Stimulated activated CD4-positive, alpha-beta T cell treated with anti-CD3 and anti-CD28 coated beads, Interleukin-15, amount 100 ng/mL, for 24 hours (primary cell): ENCODE data around the gene HMCN1.
"Not testable (repeated sequence)": the region's sequence is repeated elsewhere in the genome, so short reads cannot be mapped to it uniquely, and the experiment has no call there.

Source experiments
- DNase-seq: peaks from one replicate; pipeline ENCODE4 v3.0.0-alpha.2; 2020

The HMCN1 gene

GRCh38 chr1:186165303-186165702 lies 431.1 kb downstream of the HMCN1 start:
- no peak for DNase-seq

DNA sequence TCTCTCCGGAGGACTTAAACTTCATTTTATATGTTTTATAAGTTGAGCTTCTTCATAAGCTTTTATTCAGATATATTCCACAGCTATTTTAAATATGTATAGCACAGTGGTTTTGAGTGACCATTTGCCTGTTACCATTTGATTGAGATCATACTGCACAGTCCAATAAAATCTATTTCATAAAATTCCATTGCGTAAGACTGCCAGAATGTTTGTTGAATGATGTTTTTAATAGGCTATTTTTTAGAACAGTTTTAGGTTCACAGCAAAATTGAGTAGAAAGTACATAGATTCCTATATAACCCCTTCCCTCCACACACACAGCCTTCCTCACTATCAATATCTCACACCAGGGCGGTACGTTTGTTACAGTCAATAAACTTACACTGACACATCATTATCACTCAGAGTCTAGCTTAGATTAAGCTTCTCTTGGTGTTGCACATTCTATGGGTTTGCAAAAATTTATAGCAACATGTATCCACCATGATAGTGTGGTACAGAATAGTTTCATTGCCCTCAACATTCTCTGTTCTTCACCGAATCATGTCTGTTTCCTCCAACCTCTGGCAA lies 433.0 kb downstream of the HMCN1 start:
- DNase-seq, result no peak

DNA sequence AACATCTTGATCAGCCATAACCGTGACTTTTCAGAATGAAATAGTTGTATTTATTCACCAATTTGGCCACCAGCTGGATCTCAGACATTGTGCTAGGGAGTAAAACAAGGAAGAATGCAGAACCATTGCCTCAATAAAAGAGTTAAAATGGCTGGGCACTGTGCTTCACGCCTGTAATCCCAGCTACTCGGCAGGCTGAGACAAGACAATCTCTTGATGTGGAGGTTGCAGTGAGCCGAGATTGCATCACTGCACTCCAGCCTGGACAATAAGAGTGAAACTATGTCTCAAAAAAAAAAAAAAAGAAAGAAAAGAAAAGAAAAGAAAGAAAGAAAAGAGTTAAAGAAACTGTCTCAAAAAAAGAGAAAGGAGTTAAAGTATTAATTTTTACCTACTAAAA lies 441.4 kb downstream of the HMCN1 start:
- DNase-seq, result no peak

DNA sequence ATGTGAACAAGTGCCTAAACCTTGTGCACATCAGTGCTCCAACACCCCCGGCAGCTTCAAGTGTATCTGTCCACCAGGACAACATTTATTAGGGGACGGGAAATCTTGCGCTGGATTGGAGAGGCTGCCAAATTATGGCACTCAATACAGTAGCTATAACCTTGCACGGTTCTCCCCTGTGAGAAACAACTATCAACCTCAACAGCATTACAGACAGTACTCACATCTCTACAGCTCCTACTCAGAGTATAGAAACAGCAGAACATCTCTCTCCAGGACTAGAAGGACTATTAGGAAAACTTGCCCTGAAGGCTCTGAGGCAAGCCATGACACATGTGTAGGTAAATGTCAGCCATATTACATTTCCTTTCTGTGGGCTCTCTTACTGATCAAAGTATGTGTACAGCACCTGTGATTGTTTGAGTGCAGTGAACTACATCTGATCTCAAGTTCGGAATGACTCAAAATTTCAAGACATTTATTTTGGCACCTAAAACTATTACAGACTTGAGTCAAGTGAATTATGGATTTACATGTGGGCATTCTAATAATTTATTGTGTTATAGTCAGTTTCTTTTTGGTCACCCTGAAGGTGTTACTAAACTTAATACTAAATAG lies 444.3 kb downstream of the HMCN1 start:
- no peak for DNase-seq

- DNase-seq, result no peak
These were observed 445.0 kb downstream of the HMCN1 start for GRCh38 chr1:186179231-186179630.

DNA sequence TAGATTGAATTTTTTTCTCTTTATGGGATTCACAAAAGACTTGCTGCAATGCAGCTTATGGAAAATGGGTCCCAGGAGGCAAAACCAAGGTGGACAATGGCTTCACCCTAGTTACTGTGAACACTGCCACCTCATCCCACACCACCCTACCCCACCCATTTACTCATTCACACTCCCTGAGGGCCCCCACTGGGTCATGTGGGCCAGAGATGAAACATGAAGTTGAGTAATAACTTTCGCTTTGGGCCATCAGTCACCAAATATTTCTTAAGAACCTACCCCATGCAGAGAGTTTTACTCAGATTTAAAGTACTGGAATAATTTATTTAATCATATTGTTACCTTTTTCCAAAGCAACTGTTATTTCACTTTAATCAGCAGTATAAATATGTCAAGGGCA lies 449.0 kb downstream of the HMCN1 start:
- peak; percentile 43 for DNase-seq

- no peak for DNase-seq
These were observed 449.9 kb downstream of the HMCN1 start for GRCh38 chr1:186183970-186184628.

DNA sequence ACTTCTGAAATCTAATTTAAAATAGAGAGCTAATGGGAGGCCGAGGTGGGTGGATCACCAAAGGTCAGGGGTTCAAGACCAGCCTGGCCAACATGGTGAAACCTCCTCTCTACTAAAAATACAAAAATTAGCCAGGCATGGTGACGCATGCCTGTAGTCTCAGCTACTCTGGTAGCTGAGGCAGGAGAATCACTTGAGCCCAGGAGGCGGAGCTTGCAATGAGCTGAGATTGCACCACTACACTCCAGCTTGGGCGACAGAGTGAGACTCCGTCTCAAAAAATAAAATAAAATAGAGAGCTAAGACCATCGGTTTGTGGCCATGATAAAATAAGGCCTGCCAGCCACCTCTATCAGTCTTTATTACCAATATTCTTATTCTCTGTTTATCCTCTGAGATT lies 452.1 kb downstream of the HMCN1 start:
- not testable (repeated sequence) for DNase-seq

DNA sequence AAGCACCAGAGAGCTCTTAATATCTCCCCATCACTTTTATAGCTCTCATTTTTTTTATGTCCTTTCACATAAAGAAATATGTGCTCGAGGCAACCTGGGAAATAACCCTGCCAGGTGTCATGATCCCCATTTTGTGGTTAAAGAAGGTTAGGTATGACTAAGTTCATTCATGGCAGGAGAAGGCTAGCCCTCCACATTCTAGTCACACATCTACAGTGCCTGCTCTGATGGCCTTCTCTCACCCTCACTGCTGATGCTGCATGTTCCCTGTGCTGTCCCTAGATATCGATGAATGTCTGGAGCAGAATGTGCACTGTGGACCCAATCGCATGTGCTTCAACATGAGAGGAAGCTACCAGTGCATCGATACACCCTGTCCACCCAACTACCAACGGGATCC lies 453.4 kb downstream of the HMCN1 start:
- no peak for DNase-seq

DNA sequence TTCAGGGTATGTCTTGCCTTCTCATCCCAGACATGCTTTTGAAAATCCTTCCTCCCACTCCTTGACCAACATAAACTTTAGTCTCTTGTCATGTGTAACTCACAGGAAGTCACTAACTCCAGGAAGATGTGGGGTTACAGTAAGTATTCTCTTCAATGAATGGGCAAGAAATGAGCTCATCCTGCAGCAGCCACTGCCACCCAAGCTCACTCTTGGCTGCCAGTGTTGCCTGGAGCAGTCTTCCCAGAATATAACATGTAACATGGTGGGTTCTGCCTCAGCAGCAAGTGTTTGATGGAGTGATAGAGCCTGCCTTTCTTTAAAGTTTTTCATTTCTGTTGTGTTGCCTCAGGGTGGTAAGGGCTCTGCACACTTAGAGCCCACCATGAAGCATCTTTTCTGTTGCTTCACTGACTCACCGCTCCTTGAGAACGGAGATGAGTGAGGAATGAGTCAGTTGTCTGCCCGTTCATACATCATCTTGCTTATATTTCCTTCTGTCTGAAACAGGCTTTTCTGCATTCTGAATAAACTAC lies 453.9 kb downstream of the HMCN1 start:
- DNase-seq, result no peak

- DNase-seq, result no peak
These were observed 454.5 kb downstream of the HMCN1 start for GRCh38 chr1:186188736-186189135.

- DNase-seq, result no peak
These were observed 455.0 kb downstream of the HMCN1 start for GRCh38 chr1:186189156-186189555.

- DNase-seq, result no peak
These were observed 457.3 kb downstream of the HMCN1 start for GRCh38 chr1:186191511-186191910.

DNA sequence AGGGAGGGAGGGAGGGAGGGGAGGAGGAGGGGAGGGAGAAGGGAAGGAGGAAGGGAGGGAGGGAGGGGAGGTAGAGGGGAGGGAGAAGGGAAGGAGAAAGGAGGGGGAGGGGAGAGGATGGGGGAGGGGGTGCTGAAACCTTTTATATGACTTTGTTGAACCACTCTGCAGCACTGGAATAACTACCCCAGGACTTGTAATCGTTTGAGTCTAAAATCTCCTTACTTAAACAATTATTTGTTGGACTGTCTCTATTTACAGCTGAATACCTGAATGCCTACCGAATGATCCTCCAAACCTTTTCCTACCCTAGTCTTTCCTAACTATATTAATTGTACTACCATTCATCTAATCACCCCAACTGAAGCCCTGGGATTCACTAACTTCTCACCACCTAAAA lies 459.0 kb downstream of the HMCN1 start:
- no peak for DNase-seq

GRCh38 chr1:186194107-186194756 lies 460.0 kb downstream of the HMCN1 start:
- DNase-seq, result no peak

- no peak for DNase-seq
These were observed 461.3 kb downstream of the HMCN1 start for GRCh38 chr1:186195377-186195931.

GRCh38 chr1:186202271-186202764 lies 468.1 kb downstream of the HMCN1 start:
- DNase-seq, result no peak

DNA sequence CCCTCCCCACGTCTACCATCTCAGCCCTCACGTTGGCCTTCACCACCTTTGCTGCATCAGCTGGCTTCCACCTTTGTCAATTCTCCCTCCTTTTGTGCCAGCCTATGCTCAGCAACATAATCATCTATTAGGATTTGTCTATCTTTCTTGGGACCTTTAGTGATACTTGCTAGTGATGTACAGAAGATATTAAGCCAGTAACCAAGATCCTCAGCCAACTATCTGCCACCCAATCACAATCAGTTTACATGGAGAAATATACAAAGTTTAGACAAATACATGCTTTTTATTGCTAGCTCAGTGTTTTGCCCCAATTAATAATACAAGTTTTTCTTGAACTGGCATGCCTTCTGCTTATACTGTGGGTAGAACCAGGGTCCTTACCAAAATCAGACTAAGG lies 468.6 kb downstream of the HMCN1 start:
- no peak for DNase-seq

- DNase-seq, result no peak
These were observed 471.9 kb downstream of the HMCN1 start for GRCh38 chr1:186206048-186206570.

- no peak for DNase-seq
These were observed 473.3 kb downstream of the HMCN1 start for GRCh38 chr1:186207391-186208085.

GRCh38 chr1:186208405-186209129 lies 474.4 kb downstream of the HMCN1 start:
- no peak for DNase-seq

GRCh38 chr1:186210258-186210657 lies 476.1 kb downstream of the HMCN1 start:
- no peak for DNase-seq
